K562 (cell line): Measurements from ENCODE around the gene RNFT2. TPM values are rescaled to one million over a fixed set of nuclear protein-coding genes. Genes with fewer than 3 reads are reported as not detected.

Experiments used
- AFF1 ChIP-seq, 2 experiments: fragments of 450-650 bp; IDR thresholded peaks; 2 replicates each; pipeline ENCODE4 v1.6.1; 2018; ENCODE audit warnings: mild to moderate bottlenecking in 2 of 2, low read depth in 1 of 2; ENCODE audit not compliant: partially characterized antibody in 2 of 2
- CTBP1 ChIP-seq: fragments of 450-650 bp; IDR thresholded peaks from 2 replicates; pipeline ENCODE4 v1.6.1; 2016; ENCODE audit warnings: borderline replicate concordance
- CXXC5 ChIP-seq: fragments of 250-450 bp; sonication (Bioruptor Pico); IDR thresholded peaks from 2 replicates; pipeline ENCODE4 v1.8.0; 2022; ENCODE audit warnings: inconsistent platforms, mild to moderate bottlenecking, moderate library complexity
- ELF2 ChIP-seq: fragments of 250-450 bp; sonication (Bioruptor Pico); IDR thresholded peaks from 2 replicates; pipeline ENCODE4 v1.5.0; 2021; ENCODE audit warnings: mild to moderate bottlenecking
- EP300 ChIP-seq: IDR thresholded peaks from 2 replicates; pipeline ENCODE4 v1.6.1; 2012; ENCODE audit warnings: low read length, improper control_type of control experiment
- FIP1L1 ChIP-seq: fragments of 200-400 bp; formaldehyde crosslinking; IDR thresholded peaks from 2 replicates; pipeline ENCODE4 v1.6.1; 2018; ENCODE audit warnings: mild to moderate bottlenecking, low read depth, low read length; ENCODE audit not compliant: poor library complexity, severe bottlenecking
- HCFC1 ChIP-seq: IDR thresholded peaks from 2 replicates; pipeline ENCODE4 v1.6.1; 2012; ENCODE audit warnings: low read depth, low read length, improper control_type of control experiment
- JUNB ChIP-seq: fragments of 450-650 bp; formaldehyde crosslinking; conservative IDR thresholded peaks from 2 replicates; pipeline ENCODE4 v1.4.0; 2020; ENCODE audit warnings: mild to moderate bottlenecking
- NR2C2 ChIP-seq, 2 experiments: fragments of 200-800 bp in 1 of 2; sonication (Bioruptor generic) in 1 of 2; sonication (generic) in 1 of 2; formaldehyde crosslinking in 1 of 2; IDR thresholded peaks; 2 replicates each; pipeline versions ENCODE4 v1.6.1 to v1.8.0; 2016 to 2022; ENCODE audit warnings: mild to moderate bottlenecking in 1 of 2, missing compliant biosample characterization in 1 of 2, missing genetic modification characterization in 1 of 2, missing genetic modification reagents in 1 of 2
- POLR2A ChIP-seq: fragments of 450-650 bp; conservative IDR thresholded peaks from 2 replicates; pipeline ENCODE4 v1.6.1; 2016
- POLR2H ChIP-seq: IDR thresholded peaks from 2 replicates; pipeline ENCODE4 v1.6.1; 2016; ENCODE audit warnings: missing genetic modification characterization, low read depth, mild to moderate bottlenecking, control low read depth, missing compliant biosample characterization, moderate library complexity
- ZBTB40 ChIP-seq, 2 experiments: fragments of 450-650 bp in 1 of 2; sonication (generic) in 1 of 2; formaldehyde crosslinking in 1 of 2; IDR thresholded peaks; 2 replicates each; pipeline versions ENCODE4 v1.7.1 to v1.9.0; 2016 to 2022; ENCODE audit warnings: inconsistent platforms in 1 of 2, mild to moderate bottlenecking in 1 of 2, missing genetic modification reagents in 1 of 2
- polyA plus RNA-seq, 8 experiments: library from polyadenylated mRNA; depleted of rRNA in 4 of 8; stranded (reverse) in 5 of 8; unstranded in 3 of 8; fragments of >200 nt; fragmentation: Nextera tagmentation in 2 of 8; fragmentation: Illumina TruSeq in 1 of 8; extraction: Ambion mirVana in 2 of 8; extraction: Trizol in 1 of 8; gene quantifications; 2 replicates each; pipeline versions ENCODE4 v1.2.1 to v1.2.3, GENCODE V29; 2011 to 2014; ENCODE audit warnings: inconsistent platforms in 1 of 8, missing spikeins in 1 of 8
- total RNA-seq, 7 experiments: library from RNA; depleted of rRNA in 6 of 7; stranded (reverse); fragments of >200 nt in 6 of 7; fragmentation: Illumina TruSeq in 2 of 7; extraction: Trizol in 2 of 7; gene quantifications; 2 replicates each; pipeline versions ENCODE4 v1.2.1 to v1.2.3, GENCODE V29; 2011 to 2021; ENCODE audit warnings: low replicate concordance in 1 of 7

Gene RNFT2
- total and polyA plus RNA-seq, 9 of the 15 experiments (the other 6 are each of a cell fraction or from before 2014, with no cell fraction given) = 3.6 to 26.3 (median 9.5) TPM

GRCh38 chr12:116818948-116819832, 81.1 kb downstream of the RNFT2 start (continued):
- TF ChIP-seq NR2C2 (CRISPR knock-in tag; IDR thresholded peaks at IDR 0.05) (no peak), NR2C2 (tag; IDR thresholded peaks at IDR 0.05) (peak; percentile 77), JUNB (CRISPR knock-in tag) (peak; percentile 96), FIP1L1 (peak; percentile 78), EP300 (peak; percentile 30; the same call in 1 of the 2 replicates), CTBP1 (peak; percentile 83), POLR2A (peak; percentile 85), ELF2 (CRISPR knock-in tag) (0 out of 2 replicates have a peak, but pooled peaks have one; percentile 17), POLR2H (tag) (0 out of 2 replicates have a peak, but pooled peaks have one; percentile 51), AFF1 (IDR thresholded peaks at IDR 0.05; ENCODE audit: low read depth in 1 of 2, partially characterized antibody in 2 of 2) (no peak), CXXC5 (peak; percentile 96), ZBTB40 (IDR thresholded peaks at IDR 0.05) (peak; percentile 56; the same call in 1 of the 2 replicates), ZBTB40 (CRISPR knock-in tag; IDR thresholded peaks at IDR 0.05) (no peak), HCFC1 (peak; percentile 82)
